Measurements from ENCODE around the gene TMEM179B. TPM values are rescaled to one million over a fixed set of nuclear protein-coding genes. Genes with fewer than 3 reads are reported as not detected.

TMEM179B gene
- total and polyA plus RNA-seq, 9 of the 15 experiments (the other 6 are each of a cell fraction or from before 2014, with no cell fraction given), result 27.7 to 105 (median 37.0) TPM

- TF ChIP-seq, protein P1, sequence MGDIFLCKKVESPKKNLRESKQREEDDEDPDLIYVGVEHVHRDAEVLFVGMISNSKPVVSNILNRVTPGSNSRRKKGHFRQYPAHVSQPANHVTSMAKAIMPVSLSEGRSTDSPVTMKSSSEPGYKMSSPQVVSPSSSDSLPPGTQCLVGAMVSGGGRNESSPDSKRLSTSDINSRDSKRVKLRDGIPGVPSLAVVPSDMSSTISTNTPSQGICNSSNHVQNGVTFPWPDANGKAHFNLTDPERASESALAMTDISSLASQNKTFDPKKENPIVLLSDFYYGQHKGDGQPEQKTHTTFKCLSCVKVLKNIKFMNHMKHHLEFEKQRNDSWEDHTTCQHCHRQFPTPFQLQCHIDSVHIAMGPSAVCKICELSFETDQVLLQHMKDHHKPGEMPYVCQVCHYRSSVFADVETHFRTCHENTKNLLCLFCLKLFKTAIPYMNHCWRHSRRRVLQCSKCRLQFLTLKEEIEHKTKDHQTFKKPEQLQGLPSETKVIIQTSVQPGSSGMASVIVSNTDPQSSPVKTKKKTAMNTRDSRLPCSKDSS (IDR thresholded peaks at IDR 0.05; ENCODE audit: low read depth, partially characterized antibody), result no peak
- TF ChIP-seq ZBTB34 (CRISPR knock-in tag; IDR thresholded peaks at IDR 0.05), result no peak
- TF ChIP-seq GTF2A2 (tag; IDR thresholded peaks at IDR 0.05), result no peak
- no peak for TF ChIP-seq JUND (IDR thresholded peaks at IDR 0.05; ENCODE audit: borderline replicate concordance, low read depth, low read length)
- no peak for TF ChIP-seq JUND (tag; IDR thresholded peaks at IDR 0.05; ENCODE audit: borderline replicate concordance, low read depth, low read length)
- TF ChIP-seq TAF15 (IDR thresholded peaks at IDR 0.05; ENCODE audit: low read depth, low read length), result no peak
- TF ChIP-seq ZNF589 (CRISPR knock-in tag; IDR thresholded peaks at IDR 0.05; ENCODE audit: low read depth), result no peak
- no peak for TF ChIP-seq KLF1 (tag; IDR thresholded peaks at IDR 0.05)
- no peak for TF ChIP-seq CHD4 (IDR thresholded peaks at IDR 0.05; ENCODE audit: insufficient read depth, insufficient replicate concordance, low read depth, low read length, poor library complexity, severe bottlenecking)
- TF ChIP-seq SAP30 (IDR thresholded peaks at IDR 0.05; ENCODE audit: borderline replicate concordance, insufficient read depth, low read depth, low read length, poor library complexity, severe bottlenecking), result no peak
- no peak for TF ChIP-seq TRIM24 (IDR thresholded peaks at IDR 0.05)
- no peak for TF ChIP-seq ZNF592 (IDR thresholded peaks at IDR 0.05)
- TF ChIP-seq CHAMP1 (IDR thresholded peaks at IDR 0.05), result no peak
- TF ChIP-seq LEF1 (IDR thresholded peaks at IDR 0.05), result peak; percentile 43; the same call in 1 of the 2 replicates
- TF ChIP-seq TEAD1 (CRISPR knock-in tag; IDR thresholded peaks at IDR 0.05), result no peak
- no peak for TF ChIP-seq FOS (IDR thresholded peaks at IDR 0.05; ENCODE audit: extremely low read depth, insufficient read length)
- TF ChIP-seq RAD21 (CRISPR knock-in tag; conservative IDR thresholded peaks at IDR 0.05 in 1 of 2, IDR thresholded peaks at IDR 0.05 in 1 of 2), result 0 out of 4 replicates have a peak, but pooled peaks of 1 of the 2 experiments have one; percentile 4
- no peak for TF ChIP-seq NR4A1 (CRISPR knock-in tag; IDR thresholded peaks at IDR 0.05)
- no peak for TF ChIP-seq NR4A1 (tag; IDR thresholded peaks at IDR 0.05)
Measured at GRCh38 chr11:62792202-62792575, 5.0 kb downstream of the TMEM179B start (continued).
